COLO668 (cell line): Measurements from ENCODE around the gene PRKD1.
A peak's percentile ranks its signal among the peaks of the same experiment; 100 is the strongest.

ENCODE experiments used
- DNase-seq: peaks from one replicate; lab custom pipeline; 2025; ENCODE audit not compliant: unreplicated experiment; lab: John Stamatoyannopoulos, UW

Gene PRKD1

DNA sequence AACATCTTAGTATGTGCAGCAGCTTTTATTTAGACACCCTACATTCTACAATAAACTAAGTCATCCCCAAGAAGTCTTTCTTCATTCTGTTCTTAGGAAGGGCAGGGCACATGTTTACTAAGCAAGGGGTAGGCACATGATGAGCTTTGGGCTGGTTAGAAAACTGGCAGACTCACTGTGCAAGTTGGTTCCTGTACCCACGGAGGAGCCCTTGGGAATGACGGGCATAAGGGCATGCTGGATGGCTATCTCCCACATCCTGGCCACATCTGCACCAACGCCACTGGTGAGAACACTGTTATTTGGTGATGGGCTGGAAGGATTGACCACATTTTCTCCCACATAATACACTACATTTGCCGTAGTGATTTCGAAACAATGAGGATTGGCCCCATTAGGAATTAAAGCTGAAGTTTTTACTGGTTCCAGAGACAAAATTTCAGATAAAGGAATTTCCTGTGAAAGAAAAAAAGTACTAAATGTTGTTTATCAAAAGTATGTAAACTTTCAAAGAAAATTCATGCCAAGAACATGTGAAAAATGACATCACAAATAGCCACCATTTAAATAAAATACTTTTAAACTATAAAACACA is 297.0 kb downstream of the PRKD1 start:
- DNase-seq = no peak

- DNase-seq = no peak
These were observed 297.8 kb downstream of the PRKD1 start for GRCh38 chr14:29629839-29630238.

DNA sequence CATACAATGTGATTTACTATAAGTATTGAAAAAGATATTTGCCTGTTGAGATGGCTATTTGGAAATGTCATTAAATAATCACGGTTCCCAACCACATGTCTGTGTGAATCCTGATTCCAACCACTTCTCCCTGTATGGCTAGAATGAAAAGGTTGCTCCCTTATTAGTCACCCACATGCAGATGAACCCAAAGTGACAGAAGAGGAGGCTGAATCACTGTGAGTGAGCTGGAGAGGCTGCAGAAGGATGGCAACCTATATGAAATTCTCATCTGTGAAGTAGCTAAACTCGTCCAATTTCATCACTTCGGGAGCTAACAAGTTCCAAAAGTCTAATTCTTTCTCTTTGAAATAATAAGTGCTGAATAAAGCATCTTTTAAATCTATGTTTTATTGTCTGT is 300.5 kb downstream of the PRKD1 start:
- DNase-seq = no peak

DNA sequence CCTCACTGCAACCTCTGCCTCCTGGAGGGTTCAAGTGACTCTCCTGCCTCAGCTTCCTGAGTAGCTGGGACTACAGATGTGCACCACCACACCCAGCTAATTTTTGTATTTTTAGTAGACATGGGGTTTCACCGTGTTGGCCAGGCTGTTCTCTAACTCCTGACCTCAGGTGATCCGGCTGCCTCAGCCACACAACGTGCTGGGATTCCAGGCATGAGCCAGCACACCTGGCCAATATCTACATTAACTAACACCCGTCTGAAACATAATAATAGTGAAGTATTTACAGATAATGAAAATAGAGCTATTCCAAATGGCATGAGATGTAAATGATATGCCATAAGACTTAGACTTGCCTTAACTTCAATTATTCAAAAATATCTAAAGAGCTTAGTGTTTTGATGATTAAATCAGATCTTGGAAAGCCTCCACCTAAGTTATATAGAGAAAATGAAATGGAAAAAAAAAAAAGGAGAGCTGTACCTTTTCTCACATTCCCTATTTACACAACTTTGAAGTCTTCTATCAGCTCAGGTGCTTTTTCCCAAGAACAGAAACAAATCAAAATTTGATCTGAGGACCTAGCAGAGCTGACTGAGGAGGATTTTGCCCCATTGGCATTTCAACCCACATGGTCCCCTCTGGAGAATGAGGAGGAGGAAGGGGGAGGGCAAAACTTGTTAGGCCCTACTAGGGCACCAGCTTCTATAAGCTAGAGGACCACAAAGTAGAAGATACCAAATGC is 309.2 kb downstream of the PRKD1 start:
- DNase-seq = no peak

- no peak for DNase-seq
These were observed 310.7 kb downstream of the PRKD1 start for GRCh38 chr14:29616922-29617321.

- DNase-seq = no peak
These were observed 318.8 kb downstream of the PRKD1 start for GRCh38 chr14:29608861-29609260.

DNA sequence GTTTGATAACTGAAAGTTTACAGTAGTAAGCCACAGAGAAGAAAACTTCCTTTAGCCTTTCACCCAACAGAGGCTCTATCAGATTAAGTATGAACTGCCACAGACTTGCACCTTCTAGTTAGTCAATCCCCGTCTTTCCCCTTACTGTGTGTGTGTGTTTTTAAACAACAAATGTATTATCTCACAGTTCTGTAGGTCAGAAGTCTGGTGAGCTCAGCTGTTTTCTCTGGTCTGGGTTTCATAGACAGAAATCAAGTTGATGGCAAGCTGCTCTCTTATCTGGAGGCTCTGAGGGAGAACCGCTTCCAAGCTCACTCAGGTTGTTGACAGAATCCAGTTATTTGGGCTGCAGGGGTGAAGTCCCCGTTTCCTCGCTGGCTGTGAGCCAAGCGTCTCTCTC is 320.5 kb downstream of the PRKD1 start:
- no peak for DNase-seq

DNA sequence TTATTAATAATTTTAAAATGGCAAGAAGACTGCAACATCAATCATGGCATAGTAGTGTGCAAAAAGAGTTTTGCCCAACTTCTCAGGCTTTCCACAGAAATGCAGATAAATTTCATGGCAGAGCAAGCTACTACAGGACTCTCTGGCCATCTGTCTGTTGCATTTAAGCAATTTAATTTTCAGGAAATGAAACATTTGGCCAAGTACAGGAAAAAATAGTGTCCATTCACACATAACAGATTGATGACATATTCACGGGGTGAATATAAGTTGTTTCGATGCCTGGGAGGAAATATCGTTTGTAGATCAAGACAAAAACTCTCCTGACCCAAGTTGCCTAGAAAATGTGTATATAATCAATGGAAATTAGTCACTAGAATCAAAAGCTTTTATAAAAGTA is 324.0 kb downstream of the PRKD1 start:
- DNase-seq = no peak

- DNase-seq = no peak
These were observed 326.0 kb downstream of the PRKD1 start for GRCh38 chr14:29601616-29602015.

- DNase-seq = no peak
These were observed 339.7 kb downstream of the PRKD1 start for GRCh38 chr14:29587761-29588470.

DNA sequence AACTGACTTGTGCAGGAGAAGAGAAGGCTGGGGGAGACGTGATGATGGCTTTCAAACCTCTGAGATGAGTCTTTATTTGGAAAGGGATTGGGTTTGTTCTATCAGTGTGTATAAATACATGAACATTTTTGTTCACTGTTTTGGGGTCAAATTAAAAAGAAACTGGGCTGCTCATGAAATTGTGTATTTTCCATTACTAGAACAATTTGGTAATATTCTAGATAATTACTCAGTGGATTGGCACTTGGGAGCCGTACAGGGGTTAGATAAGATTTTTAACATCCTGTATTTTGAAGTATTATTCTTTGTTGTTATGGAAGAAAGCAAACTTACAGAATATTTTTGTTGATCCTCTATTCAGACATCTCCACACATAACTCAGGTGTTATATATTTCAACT is 340.6 kb downstream of the PRKD1 start:
- no peak for DNase-seq

DNA sequence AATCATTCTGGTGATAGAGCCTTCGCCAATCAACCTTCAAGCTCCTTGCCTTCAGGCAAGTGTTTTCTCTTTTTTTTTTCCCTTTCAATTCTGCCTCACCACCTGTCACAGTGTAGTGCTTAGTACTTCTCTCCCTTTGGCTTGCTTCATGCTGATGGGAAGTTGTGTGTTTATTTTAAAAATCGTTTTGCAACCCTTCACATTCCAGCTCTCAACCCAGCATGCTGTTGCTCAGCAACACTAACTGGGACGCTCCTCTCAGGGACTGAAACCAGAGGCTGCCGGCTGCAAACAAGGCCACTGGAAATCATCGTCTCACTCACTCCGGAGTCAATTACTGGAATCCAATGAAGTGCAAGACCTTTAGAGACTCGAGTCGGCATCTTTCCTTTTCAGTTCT is 342.7 kb downstream of the PRKD1 start:
- peak; percentile 52 for DNase-seq

DNA sequence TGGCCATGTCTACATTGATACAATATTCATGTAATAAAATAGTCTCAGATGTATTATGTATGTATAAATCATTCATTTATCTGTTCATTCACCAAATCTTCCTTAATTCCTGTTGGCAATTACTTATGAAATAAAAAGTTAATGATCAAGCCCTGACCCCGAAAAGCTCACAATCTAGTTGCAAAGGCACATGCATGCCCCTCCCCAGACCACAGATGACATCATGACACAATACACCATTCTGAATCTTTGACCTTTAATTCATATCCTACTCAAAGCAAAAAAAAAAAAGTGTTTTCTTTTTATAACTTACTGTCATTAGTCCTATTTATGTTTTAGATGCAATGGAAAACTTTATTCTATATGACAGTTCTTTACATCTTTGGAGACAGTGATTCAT is 346.9 kb downstream of the PRKD1 start:
- no peak for DNase-seq

DNA sequence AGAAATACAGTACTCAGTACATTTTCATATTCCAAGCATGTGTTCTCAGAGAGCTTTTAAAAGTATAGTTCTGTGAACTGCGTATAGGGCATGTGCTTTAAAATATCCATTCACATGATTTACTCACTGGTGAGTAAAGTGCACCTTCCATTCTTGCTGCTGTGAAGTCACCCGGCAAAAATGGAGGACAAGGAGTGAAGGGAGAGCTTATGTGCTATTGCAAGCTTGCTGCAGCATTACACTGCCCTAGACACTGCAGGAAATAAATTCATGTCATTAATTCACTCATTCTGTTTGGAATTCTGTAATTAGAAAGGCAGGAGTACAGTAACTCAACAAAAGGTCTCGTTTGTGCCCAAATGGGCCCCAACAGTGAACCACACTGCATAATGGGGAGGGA is 347.8 kb downstream of the PRKD1 start:
- DNase-seq = no peak

DNA sequence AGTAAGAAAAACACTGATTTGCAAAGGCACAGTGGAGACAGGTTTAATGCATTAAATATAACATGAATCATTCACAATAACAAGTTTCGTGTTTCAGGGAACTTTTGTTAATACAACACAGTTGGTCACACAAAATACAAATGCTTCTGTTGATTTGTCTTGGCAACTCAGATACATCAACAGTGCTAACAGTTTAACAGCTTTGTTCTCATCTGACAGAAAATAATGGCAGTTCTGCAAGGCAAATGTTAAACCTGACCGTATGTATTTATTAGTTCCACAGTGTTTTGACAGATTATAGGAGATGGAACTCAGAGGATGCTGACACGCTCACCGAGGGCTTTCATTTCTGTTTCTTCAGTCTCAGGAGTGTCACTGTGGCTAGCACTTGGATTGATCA is 350.7 kb downstream of the PRKD1 start:
- no peak for DNase-seq

DNA sequence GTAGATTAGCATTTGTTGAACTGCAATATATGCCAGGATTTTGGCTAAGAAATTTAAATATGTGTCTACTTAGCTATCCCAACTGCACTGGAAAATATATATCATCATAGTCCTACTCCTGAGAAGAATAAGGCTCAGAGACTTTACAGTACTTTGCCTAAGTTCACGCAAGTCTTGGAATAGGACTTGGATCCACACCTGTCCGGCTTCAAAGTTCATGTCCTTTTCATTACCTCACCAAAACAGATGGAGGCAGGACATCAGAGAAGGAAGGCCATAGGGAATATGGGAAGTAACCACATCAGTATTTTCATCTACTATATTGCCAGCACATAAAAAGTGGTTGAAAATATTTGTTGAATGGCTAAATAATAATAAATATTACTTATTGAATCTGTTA is 358.5 kb downstream of the PRKD1 start:
- no peak for DNase-seq

- no peak for DNase-seq
These were observed 361.5 kb downstream of the PRKD1 start for GRCh38 chr14:29566194-29566593.

DNA sequence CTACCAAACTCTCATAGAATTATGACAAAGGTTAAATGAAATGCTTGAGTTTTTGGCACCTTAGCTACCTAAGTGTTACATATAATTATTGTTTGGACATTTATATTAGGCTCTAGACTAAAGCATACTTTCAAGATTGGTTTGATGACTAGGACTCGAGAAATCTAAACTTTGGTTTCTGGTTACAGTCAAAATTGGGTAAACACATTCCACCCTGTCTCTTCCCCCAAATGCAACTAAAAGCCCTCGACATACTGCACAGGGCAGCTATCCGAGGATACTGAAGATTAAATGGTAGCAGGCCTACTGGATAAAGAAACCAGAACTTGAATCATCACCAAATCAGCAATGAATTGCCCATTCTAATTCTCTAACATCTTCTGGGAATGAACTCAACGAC is 369.1 kb downstream of the PRKD1 start:
- no peak for DNase-seq

GRCh38 chr14:29554335-29554734 is 373.3 kb downstream of the PRKD1 start:
- DNase-seq = no peak

- DNase-seq = no peak
These were observed 374.2 kb downstream of the PRKD1 start for GRCh38 chr14:29553427-29553826.

DNA sequence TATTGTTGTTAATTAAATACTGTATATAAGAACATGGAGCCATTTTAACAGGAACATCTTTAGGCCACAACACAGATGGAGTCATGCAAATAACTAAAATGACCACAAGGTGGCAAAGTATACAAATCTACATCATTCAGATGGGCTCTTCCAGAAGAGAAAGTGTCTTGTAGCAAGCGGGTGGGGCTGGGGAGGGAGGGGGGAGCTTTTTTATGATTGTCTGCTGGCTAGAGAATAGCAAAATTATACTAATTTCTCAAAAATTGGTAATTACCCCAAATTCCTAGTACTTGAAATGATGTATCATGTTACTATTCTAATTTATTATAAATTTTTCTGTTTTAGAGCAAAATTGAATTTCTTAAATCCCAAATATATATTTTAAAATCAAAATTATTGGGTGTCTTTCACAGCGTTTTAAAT is 378.7 kb downstream of the PRKD1 start:
- no peak for DNase-seq

GRCh38 chr14:29545714-29546113 is 381.9 kb downstream of the PRKD1 start:
- DNase-seq = no peak
